Lower lobe of right lung (tissue), 2 donors: ENCODE data around the gene MROH7. TPM values are rescaled to one million over a fixed set of nuclear protein-coding genes. Genes with fewer than 3 reads are reported as not detected.
A peak's percentile ranks its signal among the peaks of the same experiment; 100 is the strongest.

Experiments
- ATAC-seq, 2 donors: fragments of 200-7000 bp; cut with Tn5 transposase; one replicate each; pipeline ENCODE4 v1.9.1; 2020 to 2022; ENCODE audit warnings: mild to moderate bottlenecking in 2 of 2, moderate library complexity in 2 of 2
- DNase-seq: peaks from one replicate; pipeline ENCODE4 v3.0.0-alpha.2; 2020
- H3K27ac ChIP-seq: fragments of 200-600 bp; one replicate; pipeline ENCODE4 v1.8.0; 2022
- H3K27me3 ChIP-seq: fragments of 200-600 bp; one replicate; pipeline ENCODE4 v1.8.0; 2022; ENCODE audit warnings: low read depth
- H3K36me3 ChIP-seq: fragments of 200-600 bp; one replicate; pipeline ENCODE4 v1.8.0; 2022; ENCODE audit warnings: mild to moderate bottlenecking
- H3K4me1 ChIP-seq: fragments of 200-600 bp; one replicate; pipeline ENCODE4 v1.8.0; 2022
- H3K4me3 ChIP-seq: fragments of 200-600 bp; one replicate; pipeline ENCODE4 v1.8.0; 2022; ENCODE audit warnings: mild to moderate bottlenecking
- H3K9me3 ChIP-seq: fragments of 200-600 bp; one replicate; pipeline ENCODE4 v1.8.0; 2022
- intact Hi-C: fragments of 100-400 bp; cut with DNase I; formaldehyde crosslinking; loops from one replicate; pipeline ENCODE4 v1.11.0; 2022
- total RNA-seq: library from RNA; stranded (reverse); fragmentation: NEBNext Ultra II Directional; extraction: Animal tissue kit (Norgen Biotek cat#: 25700); gene quantifications from one replicate; pipeline ENCODE4 v1.2.1, GENCODE V29; 2021
- TF ChIP-seq, protein P1 (sequence below): fragments of 200-600 bp; IDR thresholded peaks from one replicate; pipeline ENCODE4 v1.8.0; 2022; ENCODE audit warnings: antibody characterized with exemption, mild to moderate bottlenecking
- donor health status: DM: no; HTN: yes; CAD: no; lungs with severe emphysema.

MROH7 gene
- total RNA-seq, 1 donor from 2014 or later, result 2.1 TPM

DNA sequence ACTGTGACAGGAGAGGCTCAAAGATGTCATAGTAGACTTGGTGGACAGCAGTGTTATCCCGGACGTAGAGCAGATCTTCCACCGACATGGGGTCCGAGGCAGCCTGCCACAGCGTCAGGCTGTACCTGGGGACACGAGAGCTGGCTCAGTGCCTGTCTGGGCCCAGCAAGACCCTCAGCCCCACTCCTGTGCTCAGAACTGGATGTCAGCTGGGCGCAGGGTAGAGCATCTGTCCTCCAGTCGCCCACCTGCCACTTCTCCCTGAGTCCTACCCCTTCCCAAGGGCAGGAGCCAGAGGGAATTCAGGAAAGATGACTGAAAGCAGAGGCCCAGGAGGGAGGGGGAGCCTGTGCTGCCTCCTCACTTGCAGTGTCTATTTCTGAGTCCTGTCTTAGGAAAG is 30.0 kb upstream of the MROH7 start:
- H3K36me3 ChIP-seq, result no peaks in the 10 kb centered on the region
- no peaks in the 10 kb centered on the region for H3K27me3 ChIP-seq
- intact Hi-C loops, result no loop called here
- DNase-seq (no peak), ATAC-seq (no peak)
- no peak overlapping the region for H3K4me3 ChIP-seq
- no peaks in the 10 kb centered on the region for H3K4me1 ChIP-seq
- no peaks in the 10 kb centered on the region for H3K9me3 ChIP-seq
- H3K27ac ChIP-seq, result no peak overlapping the region
- TF ChIP-seq, protein P1, sequence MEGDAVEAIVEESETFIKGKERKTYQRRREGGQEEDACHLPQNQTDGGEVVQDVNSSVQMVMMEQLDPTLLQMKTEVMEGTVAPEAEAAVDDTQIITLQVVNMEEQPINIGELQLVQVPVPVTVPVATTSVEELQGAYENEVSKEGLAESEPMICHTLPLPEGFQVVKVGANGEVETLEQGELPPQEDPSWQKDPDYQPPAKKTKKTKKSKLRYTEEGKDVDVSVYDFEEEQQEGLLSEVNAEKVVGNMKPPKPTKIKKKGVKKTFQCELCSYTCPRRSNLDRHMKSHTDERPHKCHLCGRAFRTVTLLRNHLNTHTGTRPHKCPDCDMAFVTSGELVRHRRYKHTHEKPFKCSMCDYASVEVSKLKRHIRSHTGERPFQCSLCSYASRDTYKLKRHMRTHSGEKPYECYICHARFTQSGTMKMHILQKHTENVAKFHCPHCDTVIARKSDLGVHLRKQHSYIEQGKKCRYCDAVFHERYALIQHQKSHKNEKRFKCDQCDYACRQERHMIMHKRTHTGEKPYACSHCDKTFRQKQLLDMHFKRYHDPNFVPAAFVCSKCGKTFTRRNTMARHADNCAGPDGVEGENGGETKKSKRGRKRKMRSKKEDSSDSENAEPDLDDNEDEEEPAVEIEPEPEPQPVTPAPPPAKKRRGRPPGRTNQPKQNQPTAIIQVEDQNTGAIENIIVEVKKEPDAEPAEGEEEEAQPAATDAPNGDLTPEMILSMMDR, result no peak

DNA sequence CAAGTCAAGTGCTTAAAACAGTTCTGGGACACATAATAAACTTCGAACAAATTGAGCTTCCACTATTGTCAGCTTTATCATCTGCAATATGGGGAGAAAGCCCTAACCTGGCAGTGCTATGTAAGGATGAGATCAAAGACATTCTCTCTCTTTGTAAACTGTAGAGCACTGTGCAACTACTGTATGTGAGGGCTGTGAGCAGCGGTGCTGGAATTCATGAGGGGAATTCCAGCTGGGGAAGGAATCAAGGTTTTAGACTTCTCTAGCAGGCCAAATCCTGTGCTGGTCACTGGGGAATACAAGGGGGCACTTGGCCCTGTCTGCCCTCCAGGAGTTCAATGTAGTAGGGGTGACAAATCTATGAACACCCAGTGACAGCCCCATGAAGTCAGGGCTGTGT is 27.6 kb upstream of the MROH7 start:
- no peak for ATAC-seq
- no peak overlapping the region for H3K27ac ChIP-seq
- no peaks in the 10 kb centered on the region for H3K4me1 ChIP-seq
- H3K36me3 ChIP-seq, result no peaks in the 10 kb centered on the region
- no peaks in the 10 kb centered on the region for H3K27me3 ChIP-seq
- no peaks in the 10 kb centered on the region for H3K9me3 ChIP-seq
- intact Hi-C loops, result no loop called here
- no peak for DNase-seq
- TF ChIP-seq, protein P1, result no peak
- H3K4me3 ChIP-seq, result no peak overlapping the region

DNA sequence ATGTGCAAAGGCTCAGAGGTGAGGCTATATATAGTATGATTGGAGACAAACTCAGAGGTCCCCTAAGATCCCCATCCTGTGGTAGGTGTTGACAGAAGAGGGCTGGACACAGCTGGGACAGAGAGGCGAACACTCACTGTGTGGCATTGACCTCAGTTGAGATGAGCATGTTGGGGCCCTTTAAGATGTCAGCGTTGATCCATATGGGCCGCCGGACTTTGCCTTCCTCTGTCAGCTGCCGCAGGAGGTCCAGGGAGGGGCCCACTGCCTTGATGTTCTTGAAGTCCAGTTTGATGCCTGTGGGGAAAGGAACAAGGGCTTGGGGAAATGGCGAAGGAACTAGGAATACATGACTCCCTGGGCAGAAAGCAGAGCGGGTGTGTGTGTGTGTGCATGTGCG is 27.0 kb upstream of the MROH7 start:
- Histone ChIP-seq H3K9me3 (no peaks in the 10 kb centered on the region), H3K4me1 (no peaks in the 10 kb centered on the region), H3K4me3 (no peak overlapping the region), H3K27ac (no peak overlapping the region), H3K36me3 (no peaks in the 10 kb centered on the region), H3K27me3 (peaks cover under 1% of the 10 kb centered on the region)
- DNase-seq (no peak), ATAC-seq (no peak)
- intact Hi-C loops, result no loop called here
- TF ChIP-seq, protein P1, result no peak

DNA sequence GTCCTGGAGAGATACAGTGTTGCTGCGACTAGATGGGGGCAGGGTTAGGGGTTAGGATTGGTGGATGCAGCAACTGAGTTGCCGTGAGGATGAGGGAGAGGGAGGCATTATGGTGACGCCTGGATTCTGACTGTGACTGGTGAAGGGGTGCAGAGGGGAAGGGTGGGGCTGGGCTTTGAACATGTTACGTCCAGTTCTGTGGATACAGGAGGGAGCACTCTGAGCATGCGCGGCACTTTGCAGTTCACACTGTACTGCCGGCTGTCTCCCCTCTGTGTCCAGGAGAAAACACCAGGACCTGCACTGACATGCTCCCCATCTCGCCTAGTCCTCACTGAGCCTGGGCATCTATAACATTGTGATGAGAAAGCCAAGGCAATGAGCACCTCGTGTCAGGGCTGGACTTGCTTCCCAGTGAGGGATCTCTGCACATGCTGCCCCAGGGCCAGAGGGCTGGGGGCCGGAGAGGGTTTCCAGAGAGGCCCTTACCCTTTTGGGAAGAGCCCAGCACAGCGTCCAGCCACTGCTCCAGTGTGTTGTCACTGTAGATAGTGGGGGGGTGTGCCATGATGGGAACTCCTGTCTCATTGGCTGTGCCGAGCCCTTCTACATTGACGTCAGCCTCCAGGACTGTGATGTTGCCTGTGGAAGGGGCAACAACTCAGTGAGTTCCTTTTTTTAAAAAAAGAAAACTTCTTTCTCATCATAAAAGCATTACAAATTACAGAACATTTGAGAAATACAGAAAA is 25.9 kb upstream of the MROH7 start:
- ATAC-seq, result peak; percentile 12 to 30
- Histone ChIP-seq H3K36me3 (no peaks in the 10 kb centered on the region), H3K27ac (no peak overlapping the region), H3K4me3 (no peak overlapping the region), H3K9me3 (no peaks in the 10 kb centered on the region), H3K4me1 (no peaks in the 10 kb centered on the region), H3K27me3 (peaks cover 6% of the 10 kb centered on the region)
- intact Hi-C loops, result no loop called here
- TF ChIP-seq, protein P1, result no peak
- DNase-seq, result no peak

DNA sequence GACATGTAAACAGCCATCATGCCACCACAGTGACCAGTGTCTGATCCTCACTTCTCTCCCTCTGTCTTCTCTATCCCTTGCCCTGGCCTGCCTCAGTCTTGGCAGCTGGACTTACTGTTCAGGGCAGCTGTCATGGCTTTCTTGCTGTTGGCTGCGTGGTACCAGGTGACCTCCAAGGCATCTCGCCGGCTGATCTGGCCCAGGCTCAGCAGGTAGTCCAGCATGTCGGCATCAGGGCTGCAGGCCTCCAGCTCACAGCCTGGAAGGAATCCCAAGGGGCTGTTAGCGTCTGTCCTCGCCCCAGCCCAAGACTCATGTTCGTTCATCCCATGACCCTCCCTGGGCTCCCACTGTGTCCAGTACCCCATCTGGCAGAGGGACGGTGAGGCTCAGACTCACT is 21.8 kb upstream of the MROH7 start:
- peaks cover 6% of the 10 kb centered on the region for H3K27me3 ChIP-seq
- H3K4me1 ChIP-seq, result no peaks in the 10 kb centered on the region
- intact Hi-C loops, result no loop called here
- H3K4me3 ChIP-seq, result no peak overlapping the region
- no peak for ATAC-seq
- H3K9me3 ChIP-seq, result no peaks in the 10 kb centered on the region
- no peak overlapping the region for H3K27ac ChIP-seq
- DNase-seq, result no peak
- TF ChIP-seq, protein P1, result no peak
- no peaks in the 10 kb centered on the region for H3K36me3 ChIP-seq
